HG03342 (cell line): Measurements from ENCODE around the gene SDHA.
"Not testable (repeated sequence)": the region's sequence is repeated elsewhere in the genome, so short reads cannot be mapped to it uniquely, and the experiment has no call there.

ENCODE experiments used
- ATAC-seq: cut with Tn5 transposase; IDR thresholded peaks from one replicate; pipeline ENCODE4 v1.9.1; 2021; ENCODE audit warnings: mild to moderate bottlenecking, moderate library complexity; ENCODE audit not compliant: unreplicated experiment

SDHA gene

DNA sequence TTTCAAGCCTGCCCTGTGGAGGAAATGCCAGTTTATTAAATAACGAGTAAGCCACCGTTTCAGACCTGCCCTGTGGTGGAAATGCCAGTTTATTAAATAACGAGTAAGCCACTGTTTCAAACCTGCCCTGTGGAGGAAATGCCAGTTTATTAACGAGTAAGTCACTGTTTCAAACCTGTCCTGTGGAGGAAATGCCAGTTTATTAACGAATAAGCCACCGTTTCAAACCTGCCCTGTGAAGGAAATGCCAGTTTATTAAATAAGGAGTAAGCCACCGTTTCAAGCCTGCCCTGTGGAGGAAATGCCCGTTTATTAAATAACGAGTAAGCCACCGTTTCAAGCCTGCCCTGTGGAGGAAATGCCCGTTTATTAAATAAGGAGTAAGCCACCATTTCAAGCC is 33.9 kb downstream of the SDHA start:
- not testable (repeated sequence) for ATAC-seq

DNA sequence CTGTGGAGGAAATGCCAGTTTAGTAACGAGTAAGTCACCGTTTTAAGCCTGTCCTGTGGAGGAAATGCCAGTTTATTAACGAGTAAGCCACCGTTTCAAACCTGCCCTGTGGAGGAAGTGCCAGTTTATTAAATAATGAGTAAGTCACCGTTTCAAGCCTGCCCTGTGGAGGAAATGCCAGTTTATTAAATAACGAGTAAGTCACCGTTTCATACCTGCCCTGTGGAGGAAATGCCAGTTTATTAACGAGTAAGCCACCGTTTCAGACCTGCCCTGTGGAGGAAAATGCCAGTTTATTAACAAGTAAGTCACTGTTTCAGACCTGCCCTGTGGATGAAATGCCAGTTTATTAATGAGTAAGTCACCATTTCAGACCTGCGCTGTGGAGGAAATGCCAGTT is 34.4 kb downstream of the SDHA start:
- no peak for ATAC-seq

DNA sequence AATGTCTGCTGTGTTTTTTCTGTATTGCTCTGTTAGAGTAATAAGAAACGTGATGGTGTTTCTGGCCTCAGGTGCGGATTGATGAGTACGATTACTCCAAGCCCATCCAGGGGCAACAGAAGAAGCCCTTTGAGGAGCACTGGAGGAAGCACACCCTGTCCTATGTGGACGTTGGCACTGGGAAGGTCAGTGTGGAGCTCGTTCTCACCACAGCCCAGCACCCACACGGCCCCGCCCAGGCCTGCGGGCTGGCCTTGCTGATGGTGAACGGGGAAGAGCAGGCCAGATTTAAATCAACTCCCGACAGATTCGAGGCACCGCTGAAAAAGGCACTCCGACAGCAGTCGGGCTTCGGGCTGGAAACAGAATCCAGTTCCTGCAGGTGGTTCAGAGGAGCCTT is 36.2 kb downstream of the SDHA start:
- ATAC-seq: not testable (repeated sequence)

DNA sequence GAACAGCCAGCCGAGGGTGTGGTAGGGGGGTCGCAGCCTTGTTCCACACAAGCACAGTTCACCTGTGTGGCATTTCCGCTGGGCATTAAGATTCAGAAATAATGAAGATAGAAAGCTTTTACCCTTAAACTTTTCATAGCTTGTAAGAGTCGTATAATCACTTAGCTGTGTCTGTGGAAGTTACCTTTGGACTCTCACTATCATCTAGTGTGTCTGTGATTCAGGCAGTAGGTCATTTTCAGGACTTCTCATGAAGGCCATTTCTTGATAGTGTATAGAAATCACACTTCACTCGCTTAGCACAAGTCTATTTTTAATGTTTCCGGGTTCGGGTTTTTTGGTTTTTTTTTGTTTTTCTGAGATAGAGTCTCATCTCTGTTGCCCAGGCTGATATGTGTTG is 37.0 kb downstream of the SDHA start:
- not testable (repeated sequence) for ATAC-seq

DNA sequence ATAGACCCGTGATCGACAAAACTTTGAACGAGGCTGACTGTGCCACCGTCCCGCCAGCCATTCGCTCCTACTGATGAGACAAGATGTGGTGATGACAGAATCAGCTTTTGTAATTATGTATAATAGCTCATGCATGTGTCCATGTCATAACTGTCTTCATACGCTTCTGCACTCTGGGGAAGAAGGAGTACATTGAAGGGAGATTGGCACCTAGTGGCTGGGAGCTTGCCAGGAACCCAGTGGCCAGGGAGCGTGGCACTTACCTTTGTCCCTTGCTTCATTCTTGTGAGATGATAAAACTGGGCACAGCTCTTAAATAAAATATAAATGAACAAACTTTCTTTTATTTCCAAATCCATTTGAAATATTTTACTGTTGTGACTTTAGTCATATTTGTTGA is 38.2 kb downstream of the SDHA start:
- ATAC-seq: not testable (repeated sequence)

DNA sequence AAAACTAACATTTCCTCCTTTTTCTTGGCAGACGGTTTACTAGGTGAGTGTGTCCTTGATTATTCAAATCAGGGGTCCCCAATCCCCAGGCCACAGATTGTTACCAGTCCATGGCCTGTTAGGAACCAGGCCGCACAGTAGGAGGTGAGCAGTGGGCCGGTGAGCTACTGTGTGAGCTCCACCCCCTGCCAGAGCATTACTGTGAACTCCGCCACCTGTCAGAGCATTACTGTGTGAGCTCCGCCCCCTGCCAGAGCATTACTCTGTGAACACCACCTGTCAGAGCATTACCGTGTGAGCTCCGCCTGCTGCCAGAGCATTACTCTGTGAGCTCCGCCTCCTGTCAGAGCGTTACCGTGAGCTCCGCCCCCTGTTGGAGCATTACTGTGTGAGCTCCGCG is 39.0 kb downstream of the SDHA start:
- ATAC-seq: no peak

DNA sequence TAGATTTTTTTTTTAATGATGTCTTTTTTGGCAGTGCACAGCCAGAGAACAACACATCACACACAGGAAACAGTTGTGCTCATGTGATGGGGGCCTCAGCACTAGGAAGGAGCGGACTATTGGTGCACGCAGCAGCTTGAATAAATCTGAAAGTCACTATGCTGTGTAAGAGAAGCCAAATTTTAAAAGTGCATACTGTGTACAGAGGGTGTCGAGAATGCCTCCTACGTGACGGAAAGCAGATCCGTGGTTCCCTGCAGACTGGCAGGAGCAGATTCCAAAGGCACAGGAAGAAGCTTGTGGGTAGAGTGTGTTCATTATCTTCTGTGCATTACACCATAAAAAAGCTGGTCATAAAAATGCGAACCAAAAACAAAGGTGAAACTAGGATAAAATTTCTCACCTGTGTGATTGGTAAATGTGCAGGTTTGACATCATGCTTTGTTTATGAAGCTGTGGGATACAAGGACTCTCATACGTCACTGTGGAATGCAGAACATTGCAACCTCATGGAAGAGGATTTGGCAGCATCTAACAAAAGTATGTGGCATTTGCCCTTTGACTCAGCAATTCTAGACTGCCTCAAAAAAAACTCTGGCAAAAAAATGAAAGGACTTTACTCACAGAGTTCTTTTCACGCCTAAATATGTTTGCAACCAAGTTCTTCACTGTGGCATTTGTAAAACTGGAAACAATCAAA is 45.3 kb downstream of the SDHA start:
- ATAC-seq: not testable (repeated sequence)

DNA sequence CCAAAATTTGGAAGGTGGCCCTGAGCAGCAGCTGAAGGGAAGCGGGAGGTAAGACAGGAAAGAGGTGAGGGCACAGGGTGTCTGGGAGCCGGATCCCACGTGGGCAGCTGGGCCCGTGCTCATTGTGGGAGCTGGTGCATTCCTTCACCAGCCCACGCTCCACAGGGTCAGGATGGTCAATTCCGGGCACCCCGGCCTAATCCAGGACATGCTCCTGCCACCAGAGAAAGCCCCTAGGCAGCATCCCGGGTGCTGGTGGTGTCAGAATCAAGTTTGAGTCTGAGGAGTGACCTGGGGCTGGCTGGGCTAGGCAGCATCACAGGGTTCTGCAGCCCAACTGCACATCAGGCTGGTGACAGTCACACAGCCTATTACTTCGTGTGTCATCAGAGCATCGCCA is 46.2 kb downstream of the SDHA start:
- no peak for ATAC-seq

DNA sequence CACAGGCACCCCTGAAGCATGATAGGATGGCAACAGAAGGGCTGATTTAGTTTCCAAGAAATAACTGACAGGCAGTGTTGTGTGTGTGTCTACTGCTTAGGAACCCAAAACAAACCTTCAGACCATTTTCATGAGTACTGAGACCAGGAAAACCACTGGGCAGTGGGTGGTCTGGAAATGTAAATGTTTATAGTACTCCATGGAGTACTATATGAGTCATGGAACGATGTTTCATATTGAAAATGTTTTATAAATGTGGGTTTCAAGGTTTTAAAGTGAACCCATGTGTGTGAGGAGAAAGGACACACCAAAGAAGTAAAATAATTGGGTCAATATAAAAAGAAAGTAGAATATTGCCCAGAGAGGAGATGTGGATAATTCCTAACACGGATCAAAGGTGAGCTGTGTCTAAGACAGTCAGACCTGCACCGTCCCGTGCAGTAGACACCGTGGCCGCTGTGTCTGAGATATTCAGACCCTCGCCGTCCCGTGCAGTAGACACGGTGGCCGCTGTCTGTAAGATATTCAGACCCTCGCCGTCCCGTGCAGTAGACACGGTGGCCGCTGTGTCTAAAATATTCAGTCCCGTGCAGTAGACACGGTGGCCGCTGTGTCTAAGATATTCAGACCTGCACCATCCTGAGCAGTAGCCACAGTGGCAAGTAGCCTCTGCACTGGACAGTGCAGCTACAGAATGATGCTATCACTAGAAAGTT is 48.3 kb downstream of the SDHA start:
- ATAC-seq: not testable (repeated sequence)

DNA sequence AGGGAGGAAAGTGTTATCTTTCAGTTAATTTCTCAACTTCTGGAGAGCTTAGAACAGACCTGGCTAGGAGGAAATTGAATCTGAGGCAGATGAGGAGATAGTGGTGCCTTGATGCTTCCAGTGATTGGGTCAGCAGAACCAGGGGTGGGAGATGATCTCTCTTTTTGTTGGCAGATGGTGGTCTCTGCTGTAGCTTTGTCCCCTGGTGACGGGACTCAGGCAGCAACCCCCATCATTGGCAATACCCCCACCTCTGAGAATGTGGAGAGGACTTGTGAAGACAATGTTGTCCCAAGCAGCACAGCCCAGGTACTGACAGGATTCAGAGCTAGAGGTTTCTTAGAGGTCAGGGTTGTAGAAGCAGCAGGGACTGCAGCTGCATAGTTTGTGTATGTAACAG is 49.6 kb downstream of the SDHA start:
- no peak for ATAC-seq

DNA sequence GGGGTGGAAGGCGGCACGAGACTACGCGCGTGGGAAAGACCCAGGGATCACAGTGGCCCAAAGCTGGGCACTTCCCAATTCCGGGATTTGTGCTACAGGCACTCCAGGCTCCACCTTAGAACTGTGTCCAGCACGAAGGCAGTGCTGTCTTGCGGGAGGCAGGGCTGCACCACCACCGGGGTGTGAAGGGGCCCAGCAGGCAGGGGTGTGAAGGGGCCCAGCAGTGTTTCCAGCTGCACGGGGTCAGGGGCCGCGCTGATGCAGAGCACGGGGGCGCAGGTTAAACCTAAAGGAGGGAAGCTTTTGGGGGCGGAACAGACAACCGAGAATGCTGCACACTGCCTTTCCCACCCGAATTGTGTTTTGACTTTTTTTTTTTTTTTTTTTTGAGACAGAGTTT is 52.2 kb downstream of the SDHA start:
- no peak for ATAC-seq

DNA sequence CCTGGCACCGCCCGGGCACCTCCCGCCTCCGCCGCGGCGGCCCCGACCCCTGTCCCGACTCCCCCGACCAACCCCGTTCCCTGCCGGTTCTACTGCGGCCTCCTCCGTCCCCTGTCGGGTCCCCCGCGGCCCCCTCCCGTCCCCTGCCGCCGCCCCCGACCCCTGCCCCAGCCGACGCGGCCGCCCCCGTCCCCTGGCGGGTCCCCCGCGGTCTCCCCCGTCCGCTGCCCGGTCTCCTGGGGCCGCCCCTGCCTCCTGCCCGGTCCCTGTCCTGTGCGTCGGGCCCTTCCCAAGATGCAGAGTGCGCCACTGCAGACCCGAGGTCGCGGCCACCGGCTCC is 53.7 kb downstream of the SDHA start:
- not testable (repeated sequence) for ATAC-seq

DNA sequence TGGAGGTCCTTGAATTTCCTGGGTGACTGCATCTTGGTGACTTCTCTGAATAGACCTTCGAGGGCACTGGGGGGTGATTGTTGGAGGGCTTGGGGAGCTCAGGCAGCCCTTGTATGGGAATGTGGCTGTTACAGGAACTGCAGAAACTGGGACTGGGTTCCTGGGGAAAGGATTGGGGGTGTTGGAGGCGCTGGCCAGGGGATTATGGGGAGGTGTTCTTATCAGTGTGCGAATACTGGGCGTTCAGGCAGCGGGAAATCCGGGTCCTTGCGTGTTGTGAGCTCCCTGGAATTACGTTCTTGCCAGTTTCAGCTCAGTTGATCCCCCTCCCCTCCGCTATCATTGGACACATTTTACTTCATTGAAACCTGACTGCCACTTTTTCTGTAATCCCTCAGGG is 55.0 kb downstream of the SDHA start:
- ATAC-seq: not testable (repeated sequence)

DNA sequence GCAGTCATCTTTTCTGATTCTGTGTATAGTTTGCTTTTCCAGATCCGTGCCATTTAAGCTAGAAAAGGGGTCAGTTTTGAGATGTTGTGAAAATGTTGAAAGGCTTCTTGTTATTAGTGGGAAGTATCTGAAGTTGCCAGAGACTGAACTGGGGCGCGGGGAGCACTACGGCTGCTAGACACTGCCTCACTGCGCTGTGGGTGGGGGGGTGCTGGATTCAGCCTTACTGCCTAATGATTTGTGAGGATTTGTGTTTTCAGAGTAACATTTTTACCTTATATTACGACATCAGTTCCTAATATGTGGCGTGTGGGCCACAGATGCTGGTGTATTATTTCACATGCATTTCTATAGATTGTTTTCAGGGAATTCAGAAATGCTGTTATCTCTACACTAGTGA is 55.4 kb downstream of the SDHA start:
- not testable (repeated sequence) for ATAC-seq

DNA sequence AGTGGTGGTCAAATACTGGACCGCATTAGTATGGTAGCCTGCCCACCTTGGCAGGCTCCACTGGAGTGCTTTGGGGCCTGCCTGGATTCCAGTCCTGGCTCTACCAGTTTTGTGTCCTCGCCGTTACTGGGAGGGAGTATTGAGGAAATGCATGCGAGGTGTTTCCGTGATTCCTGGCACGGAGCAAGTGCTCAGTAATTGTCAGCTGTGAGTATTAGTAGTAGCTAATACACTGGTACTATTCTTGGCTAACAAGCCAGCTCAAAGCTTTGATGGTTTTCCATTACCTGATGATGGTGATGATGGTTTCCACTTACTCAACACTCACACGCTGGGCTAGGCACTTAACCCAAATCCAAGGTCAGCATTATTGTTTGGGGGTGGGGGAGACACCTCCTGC is 56.2 kb downstream of the SDHA start:
- ATAC-seq: not testable (repeated sequence)

DNA sequence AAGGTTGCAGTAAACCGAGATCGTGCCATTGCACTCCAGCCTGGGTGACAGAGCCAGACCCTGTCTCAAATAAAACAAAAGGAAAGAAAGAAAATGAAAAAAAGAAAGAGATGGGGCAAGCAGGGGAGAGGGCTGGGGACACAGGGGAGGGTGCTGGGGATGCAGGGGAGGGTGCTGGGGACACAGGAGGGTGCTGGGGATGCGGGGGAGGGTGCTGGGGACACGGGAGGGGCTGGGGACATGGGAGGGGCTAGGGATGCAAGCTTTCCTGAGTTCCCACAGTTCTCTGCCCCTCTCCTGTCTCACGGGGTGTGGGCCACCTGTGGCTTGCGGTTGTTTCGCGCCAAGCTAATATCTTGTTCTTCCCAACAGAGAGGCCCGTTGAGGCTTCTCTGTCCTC is 60.5 kb downstream of the SDHA start:
- ATAC-seq: no peak

DNA sequence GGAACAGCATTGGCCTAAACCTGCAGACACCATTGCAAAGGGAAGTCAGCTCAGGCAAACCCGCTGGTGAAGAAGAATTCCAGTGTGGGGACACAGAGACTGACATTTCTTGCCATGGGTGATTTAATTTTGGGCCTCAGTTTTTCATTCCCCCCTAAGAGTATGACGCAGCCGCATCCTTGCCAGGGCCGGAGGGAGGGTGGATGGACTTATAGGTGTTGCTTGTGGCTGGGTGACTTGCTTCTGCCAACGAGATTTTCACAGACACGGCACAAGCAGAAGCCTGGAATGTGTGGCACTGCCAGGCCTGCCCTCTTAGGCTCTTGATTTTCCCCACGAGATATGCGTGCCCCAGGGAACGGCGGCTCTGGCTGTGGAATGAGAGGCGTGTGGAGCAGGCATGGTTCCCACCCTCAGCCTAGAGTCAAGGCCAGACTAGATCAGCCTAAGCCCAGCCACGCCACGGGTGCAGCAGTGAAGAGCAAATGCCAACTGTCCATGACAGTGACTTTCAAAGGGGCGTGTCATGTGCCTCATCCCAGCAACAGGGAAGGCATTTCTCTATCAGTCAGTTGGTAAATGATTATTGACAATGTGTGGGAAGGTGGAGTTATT is 61.0 kb downstream of the SDHA start:
- ATAC-seq: not testable (repeated sequence)

DNA sequence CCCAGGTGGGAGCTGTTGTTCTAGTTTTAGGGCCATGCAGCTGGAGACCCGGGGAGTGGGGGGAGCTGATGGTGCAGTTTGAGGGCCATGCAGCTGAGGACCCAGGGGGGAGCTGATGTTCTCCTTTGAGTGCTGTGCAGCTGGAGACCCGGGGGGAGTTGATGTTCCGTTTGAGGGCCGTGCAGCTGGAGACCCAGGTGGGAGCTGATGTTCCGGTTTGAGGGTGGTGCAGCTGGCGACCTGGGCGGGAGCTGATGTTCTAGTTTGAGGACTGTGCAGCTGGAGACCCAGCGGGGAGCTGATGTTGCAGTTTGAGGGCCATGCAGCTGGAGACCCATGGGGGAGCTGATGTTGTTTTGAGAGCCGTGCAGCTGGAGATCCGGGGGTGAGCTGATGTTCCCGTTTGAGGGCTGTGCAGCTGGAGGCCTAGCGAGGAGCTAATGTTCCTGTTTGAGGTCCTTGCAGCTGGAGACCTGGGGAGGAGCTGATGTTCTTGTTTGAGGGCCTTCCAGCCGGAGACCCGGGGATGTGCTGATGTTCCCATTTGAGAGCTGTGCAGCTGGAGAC is 68.0 kb downstream of the SDHA start:
- ATAC-seq: no peak

DNA sequence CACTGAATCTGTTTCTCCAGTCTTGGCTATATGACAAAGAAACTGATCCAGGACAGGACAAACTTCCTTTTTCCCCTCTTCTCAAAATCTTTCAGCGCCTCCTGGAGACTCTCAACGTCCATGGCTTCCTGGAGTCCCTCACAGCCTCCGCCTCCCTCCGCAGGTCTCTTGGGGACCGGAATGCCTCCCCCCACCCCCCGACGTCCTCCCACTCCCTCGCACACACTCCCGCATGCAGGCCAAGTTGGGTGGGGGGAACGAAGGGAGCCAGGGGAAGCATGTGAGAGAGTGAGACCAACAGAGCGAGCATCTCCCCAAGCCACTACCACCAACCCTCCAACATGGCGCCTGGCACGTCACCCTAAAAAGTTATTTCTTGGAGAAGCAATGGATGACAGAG is 72.1 kb downstream of the SDHA start:
- not testable (repeated sequence) for ATAC-seq

DNA sequence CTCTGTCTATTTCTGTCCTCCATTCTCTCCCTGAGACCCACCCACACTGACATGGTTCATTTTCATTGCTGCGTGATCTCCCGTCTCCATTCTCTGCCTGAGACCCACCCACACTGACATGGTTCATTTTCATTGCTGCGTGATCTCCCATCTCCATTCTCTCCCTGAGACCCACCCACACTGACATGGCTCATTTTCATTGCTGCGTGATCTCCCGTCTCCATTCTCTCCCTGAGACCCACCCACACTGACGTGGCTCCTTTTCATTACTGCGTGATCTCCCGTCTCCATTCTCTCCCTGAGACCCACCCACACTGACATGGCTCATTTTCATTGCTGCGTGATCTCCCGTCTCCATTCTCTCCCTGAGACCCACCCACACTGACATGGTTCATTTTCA is 73.2 kb downstream of the SDHA start:
- ATAC-seq: not testable (repeated sequence)

DNA sequence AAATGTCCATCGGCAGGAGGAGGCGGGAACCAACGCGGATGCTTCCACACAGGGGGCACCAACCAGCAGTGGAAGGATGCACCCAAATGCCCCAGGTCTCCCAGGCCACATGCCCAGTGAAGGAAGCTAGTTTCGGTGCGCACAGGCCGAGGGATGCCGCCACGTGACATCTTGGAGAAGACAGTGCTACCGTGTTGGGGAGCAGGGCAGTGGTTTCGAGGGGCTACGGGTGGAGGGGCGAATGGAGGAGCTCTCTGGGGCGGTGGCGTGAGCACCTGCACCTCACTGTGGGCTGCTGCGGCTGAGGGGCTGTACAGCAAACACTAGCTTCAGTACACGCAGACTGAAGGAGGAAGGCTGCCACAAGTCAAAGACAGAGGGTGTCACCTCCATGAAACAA is 76.7 kb downstream of the SDHA start:
- not testable (repeated sequence) for ATAC-seq

DNA sequence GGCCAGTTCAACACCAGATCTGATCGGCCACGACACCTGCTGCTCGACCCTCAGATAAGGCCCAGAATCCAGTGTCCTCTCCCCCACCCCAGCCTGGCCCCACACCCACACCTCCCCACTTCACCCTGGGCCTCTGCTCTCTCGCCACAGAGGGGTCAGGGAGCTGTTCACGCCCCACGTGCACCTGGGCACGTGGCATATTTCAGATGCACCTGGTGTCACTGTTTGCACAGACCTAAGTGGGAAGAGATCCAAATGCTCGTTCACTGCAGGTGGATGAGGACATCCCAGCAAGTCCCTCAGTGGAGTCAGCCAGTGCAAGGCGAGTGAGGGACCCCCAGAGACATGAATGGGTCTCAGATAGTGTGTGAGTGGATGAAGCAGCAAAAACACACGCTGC is 78.1 kb downstream of the SDHA start:
- not testable (repeated sequence) for ATAC-seq
